GOT3 (cell line): ENCODE data around the gene IRX2.

ENCODE experiments used
- DNase-seq: peaks from one replicate; lab custom pipeline; 2025; ENCODE audit warnings: mixed read lengths; lab: John Stamatoyannopoulos, UW

The IRX2 gene

GRCh38 chr5:2751592-2752021, at the start of gene IRX2:
Gene IRX2, minus strand, starts transcription at chr5:2751677. Its CDS starts 264 bp downstream, at chr5:2751413.
- DNase-seq: no peak

- DNase-seq: no peak
Observed at GRCh38 chr5:2800035-2800434, 48.6 kb upstream of the IRX2 start.

GRCh38 chr5:2797981-2798380, 46.5 kb upstream of the IRX2 start:
- no peak for DNase-seq

GRCh38 chr5:2797160-2797559, 45.7 kb upstream of the IRX2 start:
- no peak for DNase-seq

- no peak for DNase-seq
Observed at GRCh38 chr5:2783223-2783622, 31.7 kb upstream of the IRX2 start.

GRCh38 chr5:2782658-2783057, 31.2 kb upstream of the IRX2 start:
- DNase-seq: no peak

GRCh38 chr5:2780421-2781171, 29.1 kb upstream of the IRX2 start:
- no peak for DNase-seq

- no peak for DNase-seq
Observed at GRCh38 chr5:2779459-2779858, 28.0 kb upstream of the IRX2 start.

- no peak for DNase-seq
Observed at GRCh38 chr5:2776337-2777302, 25.1 kb upstream of the IRX2 start.

GRCh38 chr5:2773327-2773726, 21.9 kb upstream of the IRX2 start:
- no peak for DNase-seq

GRCh38 chr5:2767089-2767488, 15.6 kb upstream of the IRX2 start:
- DNase-seq: no peak

- DNase-seq: no peak
Observed at GRCh38 chr5:2764581-2764980, 13.1 kb upstream of the IRX2 start.

- no peak for DNase-seq
Observed at GRCh38 chr5:2763533-2763794, 12.0 kb upstream of the IRX2 start.

- no peak for DNase-seq
Observed at GRCh38 chr5:2762744-2763532, 11.5 kb upstream of the IRX2 start.

- DNase-seq: no peak
Observed at GRCh38 chr5:2761921-2762488, 10.5 kb upstream of the IRX2 start.

GRCh38 chr5:2759696-2760461, 8.4 kb upstream of the IRX2 start:
- no peak for DNase-seq

- DNase-seq: no peak
Observed at GRCh38 chr5:2759091-2759490, 7.6 kb upstream of the IRX2 start.

- no peak for DNase-seq
Observed at GRCh38 chr5:2758632-2759031, 7.2 kb upstream of the IRX2 start.

GRCh38 chr5:2757563-2758351, 6.3 kb upstream of the IRX2 start:
- no peak for DNase-seq
